GM12891 (cell line): ENCODE data around the gene KLKB1.
"Not testable (repeated sequence)": the region's sequence is repeated elsewhere in the genome, so short reads cannot be mapped to it uniquely, and the experiment has no call there.

ENCODE experiments used
- DNase-seq: peaks from one replicate; pipeline ENCODE4 v3.0.0; 2011; ENCODE audit warnings: low spot score; ENCODE audit not compliant: insufficient read length
- FAIRE-seq: peaks from 2 replicates; lab custom pipeline; 2011; peaks lifted over from hg19 to GRCh38; lab: Jason Lieb, UNC
- PAX5 ChIP-seq: IDR thresholded peaks from 2 replicates; pipeline ENCODE4 v1.6.1; 2011; ENCODE audit warnings: low read length, moderate library complexity, mild to moderate bottlenecking; ENCODE audit not compliant: insufficient read depth, severe bottlenecking
- POLR2A ChIP-seq: IDR thresholded peaks from 2 replicates; pipeline ENCODE4 v1.6.1; 2011; ENCODE audit warnings: low read depth, low read length, control low read depth
- POLR2AphosphoS5 ChIP-seq: IDR thresholded peaks from 2 replicates; pipeline ENCODE4 v1.6.1; 2011; ENCODE audit warnings: low read depth, low read length, control low read depth
- POU2F2 ChIP-seq: IDR thresholded peaks from 2 replicates; pipeline ENCODE4 v1.6.1; 2011; ENCODE audit warnings: low read depth, mild to moderate bottlenecking, control low read depth, low read length, moderate library complexity
- SPI1 ChIP-seq: IDR thresholded peaks from 2 replicates; pipeline ENCODE4 v1.6.1; 2011; ENCODE audit warnings: low read depth, low read length, control low read depth
- TAF1 ChIP-seq: IDR thresholded peaks from 2 replicates; pipeline ENCODE4 v1.6.1; 2011; ENCODE audit warnings: low read depth, low read length, control low read depth

KLKB1 gene

GRCh38 chr4:186258216-186258811 is 31.0 kb downstream of the KLKB1 start:
- FAIRE-seq (no peak), DNase-seq (no peak)
- TF ChIP-seq TAF1: no peak
- TF ChIP-seq PAX5: no peak
- TF ChIP-seq SPI1: no peak
- no peak for TF ChIP-seq POLR2AphosphoS5
- no peak for TF ChIP-seq POLR2A
- TF ChIP-seq POU2F2: no peak

DNA sequence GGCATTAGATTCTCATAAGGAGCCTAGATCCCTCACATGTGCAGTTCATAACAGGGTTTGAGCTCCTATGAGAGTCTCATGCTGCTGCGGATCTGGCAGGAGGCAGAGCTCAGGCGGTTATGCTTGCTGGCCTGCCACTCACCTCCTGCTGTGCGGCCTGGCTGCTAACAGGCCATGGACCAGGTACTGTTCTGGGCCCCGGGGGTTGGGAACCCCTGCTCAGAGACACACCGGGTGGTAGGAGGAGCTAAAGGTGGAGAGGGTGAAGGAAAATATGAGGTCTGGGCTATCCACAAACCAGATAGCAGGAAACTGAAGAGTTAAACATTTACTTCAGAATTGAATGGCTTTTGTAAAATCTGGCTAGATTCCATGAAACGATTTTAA is 32.8 kb downstream of the KLKB1 start:
- DNase-seq (no peak), FAIRE-seq (no peak)
- TF ChIP-seq POU2F2: no peak
- TF ChIP-seq TAF1: no peak
- no peak for TF ChIP-seq POLR2AphosphoS5
- TF ChIP-seq POLR2A: no peak
- no peak for TF ChIP-seq SPI1
- no peak for TF ChIP-seq PAX5

DNA sequence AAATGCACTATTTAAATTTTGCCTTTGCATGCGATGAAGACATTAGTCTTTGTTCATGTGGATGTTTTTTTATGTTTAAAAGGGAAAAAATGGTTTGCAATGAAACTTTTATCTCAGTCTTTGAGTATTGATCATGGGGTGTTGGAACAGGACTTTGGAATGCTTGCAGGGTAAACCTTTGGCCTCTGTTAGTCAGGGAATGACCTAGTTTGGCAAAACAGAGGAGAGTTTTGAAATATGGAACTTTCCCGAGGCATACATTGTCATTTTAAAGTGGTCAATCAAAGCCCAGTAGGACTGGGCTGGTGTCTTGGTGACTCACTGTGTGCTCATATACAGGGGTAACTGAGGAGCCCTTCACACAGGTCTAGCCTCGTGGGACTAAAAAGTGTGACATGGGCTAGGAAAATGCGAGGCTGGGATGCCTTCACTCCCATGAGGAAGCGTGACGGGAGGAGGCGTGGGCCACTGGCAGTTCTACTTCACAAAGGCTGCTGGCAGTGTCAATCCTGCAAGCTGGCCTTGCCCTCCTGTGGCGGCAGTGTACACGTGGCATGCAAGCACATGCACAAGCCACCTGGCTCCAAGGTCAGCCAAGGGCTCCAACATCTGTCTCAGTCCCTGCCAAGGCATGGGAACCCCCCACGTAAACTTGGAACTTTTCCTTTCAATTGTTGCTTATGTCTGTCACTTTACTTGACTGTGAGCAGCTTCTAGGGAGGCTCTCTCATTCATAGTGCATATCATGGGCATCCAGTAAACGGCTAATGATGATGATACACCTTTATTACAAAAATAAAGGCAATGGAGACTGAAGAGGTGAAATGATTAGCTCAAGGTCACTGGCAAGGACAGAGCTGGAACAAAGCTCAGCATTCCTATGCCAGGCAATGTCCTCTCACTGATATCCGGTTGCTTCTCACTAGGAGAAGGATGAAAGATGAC is 33.5 kb downstream of the KLKB1 start:
- no peak for FAIRE-seq
- no peak for DNase-seq
- no peak for TF ChIP-seq POU2F2
- TF ChIP-seq PAX5: no peak
- no peak for TF ChIP-seq POLR2AphosphoS5
- no peak for TF ChIP-seq SPI1
- TF ChIP-seq TAF1: no peak
- TF ChIP-seq POLR2A: no peak

GRCh38 chr4:186264660-186265059 is 37.4 kb downstream of the KLKB1 start:
- no peak for DNase-seq
- TF ChIP-seq TAF1: no peak
- TF ChIP-seq SPI1: no peak
- no peak for TF ChIP-seq POU2F2
- TF ChIP-seq PAX5: no peak
- TF ChIP-seq POLR2A: no peak
- no peak for TF ChIP-seq POLR2AphosphoS5

DNA sequence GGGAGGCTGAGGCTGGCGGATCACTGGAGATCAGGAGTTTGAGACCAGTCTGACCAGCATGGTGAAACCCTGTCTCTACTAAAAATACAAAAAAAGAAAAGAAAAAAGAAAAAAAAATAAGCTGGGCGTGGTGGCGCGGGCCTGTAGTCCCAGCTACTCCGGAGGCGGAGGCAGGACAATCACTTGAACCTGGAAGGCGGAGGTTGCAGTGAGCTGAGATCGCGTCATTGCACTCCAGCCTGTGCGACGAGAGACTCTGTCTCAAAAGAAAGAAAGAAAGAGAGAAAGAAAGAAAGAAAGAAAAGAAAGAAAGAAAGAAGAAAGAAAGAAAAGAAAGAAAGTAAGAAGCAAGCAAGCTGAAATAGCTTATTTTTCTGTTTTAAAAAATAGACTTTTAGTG is 37.9 kb downstream of the KLKB1 start:
- not testable (repeated sequence) for FAIRE-seq, DNase-seq

More at GRCh38 chr4:186264660-186265059, 37.4 kb downstream of the KLKB1 start:
- no peak for FAIRE-seq

DNA sequence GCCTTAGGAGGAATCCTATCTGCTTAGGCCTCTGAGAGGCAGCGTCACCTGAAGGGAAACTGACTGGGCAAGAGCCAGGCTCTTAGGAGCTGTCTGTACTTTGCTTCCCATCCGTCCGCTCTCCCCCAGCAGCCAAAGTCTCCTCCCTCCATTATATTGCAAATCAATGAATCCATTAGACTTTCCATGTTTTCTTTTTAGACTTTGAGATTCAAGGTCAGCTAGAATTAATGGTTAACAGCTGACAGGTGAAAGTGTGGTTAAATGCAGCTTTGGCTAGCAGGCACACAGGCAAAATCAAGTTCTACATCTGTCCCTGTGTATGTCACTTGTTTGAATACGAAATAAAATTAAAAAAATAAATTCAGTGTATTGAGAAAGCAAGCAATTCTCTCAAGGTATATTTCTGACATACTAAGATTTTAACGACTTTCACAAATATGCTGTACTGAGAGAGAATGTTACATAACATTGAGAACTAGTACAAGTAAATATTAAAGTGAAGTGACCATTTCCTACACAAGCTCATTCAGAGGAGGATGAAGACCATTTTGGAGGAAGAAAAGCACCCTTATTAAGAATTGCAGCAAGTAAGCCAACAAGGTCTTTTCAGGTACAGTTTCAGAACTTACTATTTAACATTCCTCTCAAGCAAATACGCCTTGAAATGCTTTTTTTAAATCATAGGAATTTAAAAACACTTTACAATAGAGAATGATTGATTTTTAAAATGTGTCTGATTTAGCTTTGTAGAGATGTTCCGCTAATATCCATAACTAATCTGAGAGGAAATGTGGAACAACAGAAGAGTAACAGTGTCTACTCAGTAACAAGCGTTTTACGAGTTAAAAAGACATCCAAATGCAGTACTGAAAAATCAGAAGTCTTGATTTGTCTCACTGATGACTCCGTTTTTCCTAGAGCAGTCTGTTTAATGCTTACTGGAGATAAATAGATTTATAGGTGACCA is 38.7 kb downstream of the KLKB1 start, which contains the start of gene F11:
F11 (plus strand) TSS at position 507 of the 970 bp plus-strand sequence. CDS start 948 bp downstream, outside the sequence.
- no peak for DNase-seq
- TF ChIP-seq PAX5: no peak
- no peak for TF ChIP-seq POLR2AphosphoS5
- no peak for TF ChIP-seq POU2F2
- TF ChIP-seq POLR2A: no peak
- no peak for TF ChIP-seq SPI1
- TF ChIP-seq TAF1: no peak
- FAIRE-seq: no peak

GRCh38 chr4:186266729-186267456 is 39.6 kb downstream of the KLKB1 start:
- FAIRE-seq (no peak), DNase-seq (no peak)
- TF ChIP-seq POLR2AphosphoS5: no peak
- no peak for TF ChIP-seq POLR2A

DNA sequence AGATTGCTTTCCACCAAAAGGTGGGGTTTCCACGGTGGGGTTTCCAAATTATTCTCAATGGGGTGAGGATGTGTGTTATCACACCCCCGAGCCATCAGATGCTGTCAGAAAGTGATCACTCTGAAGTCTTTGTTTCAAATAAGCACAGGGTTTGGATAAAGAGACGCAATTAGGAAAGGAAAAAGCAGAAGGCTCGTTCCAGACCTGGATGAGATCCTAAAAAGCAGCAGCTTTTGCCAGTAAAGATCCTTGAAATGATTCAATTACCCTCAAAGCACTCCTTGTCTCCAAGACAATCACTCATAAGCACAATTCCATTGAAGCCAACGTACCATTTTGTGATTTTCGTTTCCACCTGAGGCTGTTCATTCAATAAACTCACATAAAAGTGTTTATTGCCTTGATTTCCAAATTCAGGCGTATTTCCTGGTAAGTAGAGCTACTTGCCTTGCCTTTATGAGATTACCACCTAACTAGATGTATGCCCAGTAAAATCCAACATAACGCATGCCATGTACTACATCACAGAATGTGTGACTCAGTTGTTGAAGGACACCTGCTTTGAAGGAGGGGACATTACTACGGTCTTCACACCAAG is 43.9 kb downstream of the KLKB1 start:
- FAIRE-seq (no peak), DNase-seq (no peak)
- no peak for TF ChIP-seq POLR2AphosphoS5
- TF ChIP-seq POU2F2: no peak
- no peak for TF ChIP-seq SPI1
- no peak for TF ChIP-seq PAX5
- no peak for TF ChIP-seq TAF1
- TF ChIP-seq POLR2A: no peak
